Measurements from ENCODE around the gene EPM2A. TPM values are rescaled to one million over a fixed set of nuclear protein-coding genes. Genes with fewer than 3 reads are reported as not detected.

The EPM2A gene
- polyA plus RNA-seq (12.6 and 15.4 TPM in 2 replicates), polyA minus RNA-seq (23.4 and 27.1 TPM in 2 replicates)

GRCh38 chr6:145735356-145736165, at the start of gene EPM2A:
EPM2A (minus strand) TSS chr6:145735520; CDS start chr6:145735498, 22 bp downstream.
- H3K9me2 ChIP-seq (ENCODE audit: insufficient read depth, low read length): no peaks in the 10 kb centered on the region
- peak within 1 kb of the TSS; percentile 69 for H3K4me2 ChIP-seq (ENCODE audit: low read length)
- no peaks in the 10 kb centered on the region for H3K27me3 ChIP-seq (ENCODE audit: insufficient read depth, low read depth, low read length)
- H3K9me3 ChIP-seq (ENCODE audit: low read length): no peaks in the 10 kb centered on the region
- H4K20me1 ChIP-seq (ENCODE audit: insufficient read depth): no peaks in the 10 kb centered on the region
- H3K79me2 ChIP-seq (replicated peaks; ENCODE audit: insufficient read depth, low read length): peaks cover 16% of the 10 kb centered on the region
- peak within 1 kb of the TSS; percentile 89 for H3K27ac ChIP-seq (ENCODE audit: low read length)
- peaks cover 10% of the 10 kb centered on the region for H3F3A ChIP-seq (ENCODE audit: insufficient read depth, low read length, poor library complexity, severe bottlenecking)
- H2AFZ ChIP-seq (ENCODE audit: low read depth, low read length): peak within 1 kb of the TSS; percentile 82
- peak within 1 kb of the TSS; percentile 86 for H3K4me3 ChIP-seq (ENCODE audit: low read length)
- TF ChIP-seq SMC3 (conservative IDR thresholded peaks at IDR 0.05; ENCODE audit: poor library complexity) (peak; percentile 8), CTCF (IDR thresholded peaks at IDR 0.05; ENCODE audit: poor library complexity, severe bottlenecking) (peak; percentile 37), POLR2AphosphoS5 (IDR thresholded peaks at IDR 0.05) (peak; percentile 47), EP300 (conservative IDR thresholded peaks at IDR 0.05; ENCODE audit: poor library complexity, severe bottlenecking) (no peak), MXI1 (conservative IDR thresholded peaks at IDR 0.05; ENCODE audit: poor library complexity, severe bottlenecking) (peak; percentile 75), TAF1 (IDR thresholded peaks at IDR 0.05; ENCODE audit: low read depth) (peak; percentile 30), EZH2 (IDR thresholded peaks at IDR 0.05; ENCODE audit: borderline replicate concordance, insufficient read depth, low read length, poor library complexity, severe bottlenecking) (no peak), RAD21 (conservative IDR thresholded peaks at IDR 0.05) (no peak), REST (IDR thresholded peaks at IDR 0.05; ENCODE audit: borderline replicate concordance) (peak; percentile 52)
- H3K9ac ChIP-seq (ENCODE audit: low read length): peak within 1 kb of the TSS; percentile 91
- H3K36me3 ChIP-seq (ENCODE audit: insufficient read depth, low read length): no peaks in the 10 kb centered on the region

- peaks cover 8% of the 10 kb centered on the region for H3K9me3 ChIP-seq (ENCODE audit: low read length)
- H3K4me2 ChIP-seq (ENCODE audit: low read length): no peak overlapping the region
- no peaks in the 10 kb centered on the region for H3K27me3 ChIP-seq (ENCODE audit: insufficient read depth, low read depth, low read length)
- no peaks in the 10 kb centered on the region for H3K9me2 ChIP-seq (ENCODE audit: insufficient read depth, low read length)
- no peak overlapping the region for H3K4me3 ChIP-seq (ENCODE audit: low read length)
- peaks cover 12% of the 10 kb centered on the region for H3K36me3 ChIP-seq (ENCODE audit: insufficient read depth, low read length)
- no peak overlapping the region for H2AFZ ChIP-seq (ENCODE audit: low read depth, low read length)
- no peaks in the 10 kb centered on the region for H3K79me2 ChIP-seq (replicated peaks; ENCODE audit: insufficient read depth, low read length)
- no peak overlapping the region for H3K9ac ChIP-seq (ENCODE audit: low read length)
- TF ChIP-seq POLR2AphosphoS5 (IDR thresholded peaks at IDR 0.05) (no peak), MXI1 (conservative IDR thresholded peaks at IDR 0.05; ENCODE audit: poor library complexity, severe bottlenecking) (no peak), EZH2 (IDR thresholded peaks at IDR 0.05; ENCODE audit: borderline replicate concordance, insufficient read depth, low read length, poor library complexity, severe bottlenecking) (no peak), TAF1 (IDR thresholded peaks at IDR 0.05; ENCODE audit: low read depth) (no peak), EP300 (conservative IDR thresholded peaks at IDR 0.05; ENCODE audit: poor library complexity, severe bottlenecking) (no peak), RAD21 (conservative IDR thresholded peaks at IDR 0.05) (no peak), REST (IDR thresholded peaks at IDR 0.05; ENCODE audit: borderline replicate concordance) (no peak), CTCF (IDR thresholded peaks at IDR 0.05; ENCODE audit: poor library complexity, severe bottlenecking) (no peak), SMC3 (conservative IDR thresholded peaks at IDR 0.05; ENCODE audit: poor library complexity) (no peak)
- H4K20me1 ChIP-seq (ENCODE audit: insufficient read depth): no peaks in the 10 kb centered on the region
- H3F3A ChIP-seq (ENCODE audit: insufficient read depth, low read length, poor library complexity, severe bottlenecking): no peaks in the 10 kb centered on the region
- H3K27ac ChIP-seq (ENCODE audit: low read length): no peak overlapping the region
These were observed 49.4 kb upstream of the EPM2A start for GRCh38 chr6:145784683-145785082.
